Choroid plexus epithelial cell (primary cell): Measurements from ENCODE around the gene MRPL44.

ENCODE experiments used
- DNase-seq: peaks from one replicate; pipeline ENCODE4 v3.0.0-alpha.2; 2010; ENCODE audit warnings: low read depth
- H3K4me3 ChIP-seq: 2 replicates; pipeline ENCODE4 v1.5.1; 2011; ENCODE audit warnings: low read depth, mild to moderate bottlenecking, control low read depth, low read length, moderate library complexity
- CTCF ChIP-seq: conservative IDR thresholded peaks from 2 replicates; pipeline ENCODE4 v1.5.1; 2011; ENCODE audit warnings: low read depth, mild to moderate bottlenecking, control low read depth, inconsistent platforms, low read length, moderate library complexity

MRPL44 gene

GRCh38 chr2:223929571-223930102, 27.6 kb upstream of the MRPL44 start:
- H3K4me3 ChIP-seq = no peak overlapping the region
- TF ChIP-seq CTCF = no peak
- DNase-seq = no peak

GRCh38 chr2:223930103-223930976, 26.9 kb upstream of the MRPL44 start:
- no peak for TF ChIP-seq CTCF
- no peak overlapping the region for H3K4me3 ChIP-seq
- peak; percentile 57 for DNase-seq

- no peak for TF ChIP-seq CTCF
- no peak for DNase-seq
- no peak overlapping the region for H3K4me3 ChIP-seq
Measured at GRCh38 chr2:223932816-223933800, 24.2 kb upstream of the MRPL44 start.

GRCh38 chr2:223934870-223935269, 22.4 kb upstream of the MRPL44 start:
- no peak for TF ChIP-seq CTCF
- DNase-seq = no peak
- no peak overlapping the region for H3K4me3 ChIP-seq

GRCh38 chr2:223935459-223936125, 21.7 kb upstream of the MRPL44 start:
- DNase-seq = no peak
- TF ChIP-seq CTCF = no peak
- no peak overlapping the region for H3K4me3 ChIP-seq

- no peak for DNase-seq
- no peak overlapping the region for H3K4me3 ChIP-seq
- no peak for TF ChIP-seq CTCF
Measured at GRCh38 chr2:223936862-223937326, 20.4 kb upstream of the MRPL44 start.
